Ovary (tissue), 3 donors: ENCODE data around the gene MEGF10.

Source experiments
- POLR2A ChIP-seq: fragments of 450-650 bp; IDR thresholded peaks from one replicate; pipeline ENCODE4 v1.6.1; 2017; ENCODE audit warnings: antibody characterized with exemption, mild to moderate bottlenecking, moderate library complexity
- TF ChIP-seq, protein P1 (sequence below), 3 donors: fragments of 450-650 bp in 2 of 3; fragments of 200-600 bp in 1 of 3; IDR thresholded peaks; one replicate each; pipeline versions ENCODE4 v1.5.1 to v1.8.0; 2016 to 2022; ENCODE audit warnings: antibody characterized with exemption in 3 of 3, mild to moderate bottlenecking in 1 of 3
- donor health status: DM: no; HTN: no; CAD: no.

DNA sequence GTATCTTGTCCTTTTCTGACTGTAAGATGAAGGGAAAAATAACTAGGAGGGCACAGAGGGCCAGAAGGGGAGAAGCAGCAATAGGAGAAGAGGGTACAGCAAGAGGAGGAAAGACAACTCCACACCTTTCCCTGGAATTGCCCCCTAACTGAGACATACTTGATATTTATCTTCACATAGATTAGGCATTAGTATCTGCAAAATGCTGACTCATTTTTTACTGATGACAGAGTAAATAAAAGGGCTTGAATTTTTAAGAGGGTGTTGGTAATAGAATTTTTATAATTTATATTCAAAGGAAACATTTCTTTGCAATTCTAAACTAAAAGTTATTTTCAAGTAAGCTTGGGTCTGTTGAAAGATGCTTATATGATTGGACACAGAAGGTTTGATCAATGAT lies 140.0 kb downstream of the MEGF10 start:
- TF ChIP-seq, protein P1, sequence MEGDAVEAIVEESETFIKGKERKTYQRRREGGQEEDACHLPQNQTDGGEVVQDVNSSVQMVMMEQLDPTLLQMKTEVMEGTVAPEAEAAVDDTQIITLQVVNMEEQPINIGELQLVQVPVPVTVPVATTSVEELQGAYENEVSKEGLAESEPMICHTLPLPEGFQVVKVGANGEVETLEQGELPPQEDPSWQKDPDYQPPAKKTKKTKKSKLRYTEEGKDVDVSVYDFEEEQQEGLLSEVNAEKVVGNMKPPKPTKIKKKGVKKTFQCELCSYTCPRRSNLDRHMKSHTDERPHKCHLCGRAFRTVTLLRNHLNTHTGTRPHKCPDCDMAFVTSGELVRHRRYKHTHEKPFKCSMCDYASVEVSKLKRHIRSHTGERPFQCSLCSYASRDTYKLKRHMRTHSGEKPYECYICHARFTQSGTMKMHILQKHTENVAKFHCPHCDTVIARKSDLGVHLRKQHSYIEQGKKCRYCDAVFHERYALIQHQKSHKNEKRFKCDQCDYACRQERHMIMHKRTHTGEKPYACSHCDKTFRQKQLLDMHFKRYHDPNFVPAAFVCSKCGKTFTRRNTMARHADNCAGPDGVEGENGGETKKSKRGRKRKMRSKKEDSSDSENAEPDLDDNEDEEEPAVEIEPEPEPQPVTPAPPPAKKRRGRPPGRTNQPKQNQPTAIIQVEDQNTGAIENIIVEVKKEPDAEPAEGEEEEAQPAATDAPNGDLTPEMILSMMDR (IDR thresholded peaks at IDR 0.05): no peak
- TF ChIP-seq POLR2A: no peak
